ENCODE measurements around the gene B4GALNT1. TPM values are rescaled to one million over a fixed set of nuclear protein-coding genes. Genes with fewer than 3 reads are reported as not detected.

B4GALNT1 gene
- polyA plus RNA-seq, 1 donor (not counting 4 experiments of a cell fraction or from before 2014, with no cell fraction given) = 0.08 TPM

DNA sequence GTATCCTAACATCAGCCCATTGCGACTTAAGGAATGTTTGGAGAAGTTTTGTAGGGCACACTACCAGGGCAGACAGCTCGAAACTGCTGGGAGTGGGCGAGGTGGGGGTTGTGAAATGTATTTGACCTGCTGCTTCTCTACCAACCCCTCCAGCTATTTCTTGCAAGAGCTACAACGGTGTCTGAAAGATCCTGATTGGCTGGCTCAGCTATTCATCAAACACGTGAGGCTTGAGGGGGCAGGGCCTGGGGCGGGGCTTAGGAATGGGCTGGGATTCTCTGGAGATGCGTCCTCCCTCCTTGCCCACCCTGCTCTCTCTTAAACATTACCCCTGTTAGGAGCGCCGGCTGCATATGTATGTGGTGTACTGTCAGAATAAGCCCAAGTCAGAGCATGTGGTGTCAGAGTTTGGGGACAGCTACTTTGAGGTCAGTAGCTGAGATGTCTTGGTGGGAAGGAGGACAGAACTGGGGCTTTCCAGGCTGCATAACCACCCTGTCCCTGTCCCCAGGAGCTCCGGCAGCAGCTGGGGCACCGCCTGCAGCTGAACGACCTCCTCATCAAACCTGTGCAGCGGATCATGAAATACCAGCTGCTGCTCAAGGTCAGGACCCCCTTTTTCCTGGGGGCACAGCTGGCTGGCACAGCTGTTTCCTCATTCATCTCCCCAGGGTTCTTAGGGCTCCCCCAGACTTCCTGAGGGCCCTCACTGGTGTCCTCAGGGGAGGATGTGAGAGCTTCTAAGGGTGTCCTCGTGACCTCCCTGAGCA is 18.6 kb downstream of the B4GALNT1 start:
- TF ChIP-seq EZH2 (IDR thresholded peaks at IDR 0.05; ENCODE audit: low read length) = no peak
- TF ChIP-seq, protein P1, sequence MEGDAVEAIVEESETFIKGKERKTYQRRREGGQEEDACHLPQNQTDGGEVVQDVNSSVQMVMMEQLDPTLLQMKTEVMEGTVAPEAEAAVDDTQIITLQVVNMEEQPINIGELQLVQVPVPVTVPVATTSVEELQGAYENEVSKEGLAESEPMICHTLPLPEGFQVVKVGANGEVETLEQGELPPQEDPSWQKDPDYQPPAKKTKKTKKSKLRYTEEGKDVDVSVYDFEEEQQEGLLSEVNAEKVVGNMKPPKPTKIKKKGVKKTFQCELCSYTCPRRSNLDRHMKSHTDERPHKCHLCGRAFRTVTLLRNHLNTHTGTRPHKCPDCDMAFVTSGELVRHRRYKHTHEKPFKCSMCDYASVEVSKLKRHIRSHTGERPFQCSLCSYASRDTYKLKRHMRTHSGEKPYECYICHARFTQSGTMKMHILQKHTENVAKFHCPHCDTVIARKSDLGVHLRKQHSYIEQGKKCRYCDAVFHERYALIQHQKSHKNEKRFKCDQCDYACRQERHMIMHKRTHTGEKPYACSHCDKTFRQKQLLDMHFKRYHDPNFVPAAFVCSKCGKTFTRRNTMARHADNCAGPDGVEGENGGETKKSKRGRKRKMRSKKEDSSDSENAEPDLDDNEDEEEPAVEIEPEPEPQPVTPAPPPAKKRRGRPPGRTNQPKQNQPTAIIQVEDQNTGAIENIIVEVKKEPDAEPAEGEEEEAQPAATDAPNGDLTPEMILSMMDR (optimal IDR thresholded peaks at IDR 0.05 in 1 of 3, IDR thresholded peaks at IDR 0.05 in 1 of 3, conservative IDR thresholded peaks at IDR 0.05 in 1 of 3; ENCODE audit: extremely low read depth in 1 of 3, insufficient read depth in 2 of 3, low read length in 3 of 3) = no peak
- Histone ChIP-seq H3K4me3 (ENCODE audit: control insufficient read depth in 2 of 3, extremely low read depth in 1 of 3, insufficient read depth in 2 of 3, low read depth in 1 of 3, low read length in 3 of 3) (no peak overlapping the region), H4K20me1 (ENCODE audit: control insufficient read depth, extremely low read depth, insufficient read depth, low read length) (no peaks in the 10 kb centered on the region), H2AFZ (ENCODE audit: control insufficient read depth, low read length) (no peak overlapping the region), H3K9me3 (ENCODE audit: control insufficient read depth, low read depth, low read length) (no peaks in the 10 kb centered on the region), H3K9me1 (ENCODE audit: control insufficient read depth, extremely low read depth, insufficient read depth, low read length) (no peaks in the 10 kb centered on the region), H3K9ac (ENCODE audit: control insufficient read depth, extremely low read depth, insufficient read depth, low read length) (no peak overlapping the region), H3K27ac (ENCODE audit: control insufficient read depth, insufficient read depth, low read length) (no peak overlapping the region), H3K27me3 (ENCODE audit: control insufficient read depth, extremely low read depth, insufficient read depth, low read length) (peaks cover 65% of the 10 kb centered on the region), H3K79me2 (ENCODE audit: control insufficient read depth, insufficient read depth, low read length) (no peaks in the 10 kb centered on the region), H3K4me2 (ENCODE audit: control insufficient read depth, extremely low read depth, insufficient read depth, low read depth, low read length) (no peak overlapping the region), H3K4me1 (ENCODE audit: control insufficient read depth, extremely low read depth, insufficient read depth, low read length) (peaks cover 3% of the 10 kb centered on the region), H3K36me3 (ENCODE audit: control insufficient read depth in 2 of 2, extremely low read depth in 1 of 2, insufficient read depth in 2 of 2, low read length in 2 of 2) (no peaks in the 10 kb centered on the region)
- dilution Hi-C loops (cut with MboI; ENCODE audit: extremely low pct_ligation_motif_present, low sequenced_read_pairs) = no loop called here
- FAIRE-seq (no peak), DNase-seq (ENCODE audit: low read depth, low spot score) (no peak)

DNA sequence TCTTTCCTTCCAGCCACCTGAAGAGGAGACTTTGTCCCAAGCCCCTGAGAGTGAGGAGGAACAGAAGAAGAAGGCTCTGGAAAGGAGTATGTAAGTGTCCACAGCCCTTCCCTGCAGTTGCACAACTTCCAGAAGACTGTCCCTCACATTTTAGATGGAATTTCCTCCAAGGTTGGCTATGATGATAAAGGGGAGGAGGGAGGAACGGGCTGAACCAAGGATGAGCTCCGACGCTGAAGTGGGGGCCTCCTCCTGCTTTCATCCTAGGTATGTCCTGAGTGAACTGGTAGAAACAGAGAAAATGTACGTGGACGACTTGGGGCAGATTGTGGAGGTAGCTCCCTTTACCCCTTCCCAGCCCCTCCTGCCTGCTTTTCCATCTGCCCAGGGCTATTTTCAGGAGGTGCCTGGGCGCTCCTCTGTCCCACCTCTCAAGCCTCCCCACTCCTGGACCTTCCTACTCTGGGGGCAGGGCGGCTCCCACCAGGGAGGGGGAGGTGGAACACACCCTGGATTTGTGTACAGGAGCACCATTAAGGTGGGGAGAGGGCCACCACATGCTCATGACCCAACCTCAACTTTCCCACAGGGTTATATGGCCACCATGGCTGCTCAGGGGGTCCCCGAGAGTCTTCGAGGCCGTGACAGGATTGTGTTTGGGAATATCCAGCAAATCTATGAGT is 19.4 kb downstream of the B4GALNT1 start:
- H3K36me3 ChIP-seq (ENCODE audit: control insufficient read depth in 2 of 2, extremely low read depth in 1 of 2, insufficient read depth in 2 of 2, low read length in 2 of 2) = no peaks in the 10 kb centered on the region
- H3K9ac ChIP-seq (ENCODE audit: control insufficient read depth, extremely low read depth, insufficient read depth, low read length) = no peak overlapping the region
- TF ChIP-seq, protein P1 (optimal IDR thresholded peaks at IDR 0.05 in 1 of 3, IDR thresholded peaks at IDR 0.05 in 1 of 3, conservative IDR thresholded peaks at IDR 0.05 in 1 of 3; ENCODE audit: extremely low read depth in 1 of 3, insufficient read depth in 2 of 3, low read length in 3 of 3) = no peak
- TF ChIP-seq EZH2 (IDR thresholded peaks at IDR 0.05; ENCODE audit: low read length) = no peak
- no peaks in the 10 kb centered on the region for H3K9me3 ChIP-seq (ENCODE audit: control insufficient read depth, low read depth, low read length)
- dilution Hi-C loops (cut with MboI; ENCODE audit: extremely low pct_ligation_motif_present, low sequenced_read_pairs) = no loop called here
- H3K27ac ChIP-seq (ENCODE audit: control insufficient read depth, insufficient read depth, low read length) = no peak overlapping the region
- H3K4me1 ChIP-seq (ENCODE audit: control insufficient read depth, extremely low read depth, insufficient read depth, low read length) = peaks cover 3% of the 10 kb centered on the region
- H3K27me3 ChIP-seq (ENCODE audit: control insufficient read depth, extremely low read depth, insufficient read depth, low read length) = peaks cover 63% of the 10 kb centered on the region
- DNase-seq (ENCODE audit: low read depth, low spot score) = no peak
- no peaks in the 10 kb centered on the region for H3K79me2 ChIP-seq (ENCODE audit: control insufficient read depth, insufficient read depth, low read length)
- H4K20me1 ChIP-seq (ENCODE audit: control insufficient read depth, extremely low read depth, insufficient read depth, low read length) = no peaks in the 10 kb centered on the region
- FAIRE-seq = no peak
- no peak overlapping the region for H3K4me2 ChIP-seq (ENCODE audit: control insufficient read depth, extremely low read depth, insufficient read depth, low read depth, low read length)
- no peak overlapping the region for H2AFZ ChIP-seq (ENCODE audit: control insufficient read depth, low read length)
- no peaks in the 10 kb centered on the region for H3K9me1 ChIP-seq (ENCODE audit: control insufficient read depth, extremely low read depth, insufficient read depth, low read length)
- no peak overlapping the region for H3K4me3 ChIP-seq (ENCODE audit: control insufficient read depth in 2 of 3, extremely low read depth in 1 of 3, insufficient read depth in 2 of 3, low read depth in 1 of 3, low read length in 3 of 3)

Measured in keratinocyte (primary cell).